ENCODE data around the gene ZNF516.

The ZNF516 gene

DNA sequence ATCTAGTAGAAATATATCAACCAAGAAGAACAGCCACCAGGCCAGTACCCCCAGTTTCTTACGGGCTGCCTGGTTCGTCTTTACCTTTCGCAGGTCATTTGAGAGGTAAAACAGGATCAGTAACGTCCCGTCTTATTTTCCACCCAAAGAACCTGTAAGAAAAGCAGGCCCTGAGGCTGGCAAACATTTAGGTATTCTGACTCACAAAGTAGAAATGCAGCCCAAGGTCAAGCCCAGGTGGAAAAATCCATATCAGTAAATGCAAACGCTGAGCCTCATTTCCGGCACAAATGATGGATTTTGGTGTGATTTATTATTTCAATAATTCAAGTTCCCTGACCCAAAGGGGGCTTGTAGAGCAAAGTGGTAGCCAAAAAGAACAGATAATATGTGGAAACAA lies 171.2 kb downstream of the ZNF516 start:
- Histone ChIP-seq H3K4me3 (ENCODE audit: low read depth, low read length, poor library complexity, severe bottlenecking) (no peak overlapping the region), H3K9ac (ENCODE audit: low read length) (no peak overlapping the region), H3K4me1 (ENCODE audit: insufficient read depth, low read length, severe bottlenecking) (no peaks in the 10 kb centered on the region), H3K79me2 (ENCODE audit: insufficient read depth, low read length) (no peaks in the 10 kb centered on the region), H3K9me2 (ENCODE audit: low read depth, low read length) (no peaks in the 10 kb centered on the region), H3K9me3 (ENCODE audit: low read length) (no peaks in the 10 kb centered on the region), H3F3A (ENCODE audit: insufficient read depth, low read length) (no peaks in the 10 kb centered on the region), H3K27ac (ENCODE audit: low read depth, low read length, poor library complexity, severe bottlenecking) (no peak overlapping the region), H4K20me1 (ENCODE audit: insufficient read depth, low read length) (no peaks in the 10 kb centered on the region), H3K27me3 (ENCODE audit: insufficient read depth, low read length) (no peaks in the 10 kb centered on the region), H3K36me3 (ENCODE audit: insufficient read depth, low read length) (no peaks in the 10 kb centered on the region), H2AFZ (ENCODE audit: low read length) (no peak overlapping the region), H3K4me2 (ENCODE audit: low read length) (no peak overlapping the region)
- no peak for TF ChIP-seq EZH2 (IDR thresholded peaks at IDR 0.05; ENCODE audit: borderline replicate concordance, low read length)
- TF ChIP-seq, protein P1, sequence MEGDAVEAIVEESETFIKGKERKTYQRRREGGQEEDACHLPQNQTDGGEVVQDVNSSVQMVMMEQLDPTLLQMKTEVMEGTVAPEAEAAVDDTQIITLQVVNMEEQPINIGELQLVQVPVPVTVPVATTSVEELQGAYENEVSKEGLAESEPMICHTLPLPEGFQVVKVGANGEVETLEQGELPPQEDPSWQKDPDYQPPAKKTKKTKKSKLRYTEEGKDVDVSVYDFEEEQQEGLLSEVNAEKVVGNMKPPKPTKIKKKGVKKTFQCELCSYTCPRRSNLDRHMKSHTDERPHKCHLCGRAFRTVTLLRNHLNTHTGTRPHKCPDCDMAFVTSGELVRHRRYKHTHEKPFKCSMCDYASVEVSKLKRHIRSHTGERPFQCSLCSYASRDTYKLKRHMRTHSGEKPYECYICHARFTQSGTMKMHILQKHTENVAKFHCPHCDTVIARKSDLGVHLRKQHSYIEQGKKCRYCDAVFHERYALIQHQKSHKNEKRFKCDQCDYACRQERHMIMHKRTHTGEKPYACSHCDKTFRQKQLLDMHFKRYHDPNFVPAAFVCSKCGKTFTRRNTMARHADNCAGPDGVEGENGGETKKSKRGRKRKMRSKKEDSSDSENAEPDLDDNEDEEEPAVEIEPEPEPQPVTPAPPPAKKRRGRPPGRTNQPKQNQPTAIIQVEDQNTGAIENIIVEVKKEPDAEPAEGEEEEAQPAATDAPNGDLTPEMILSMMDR (IDR thresholded peaks at IDR 0.05; ENCODE audit: low read length), result no peak

DNA sequence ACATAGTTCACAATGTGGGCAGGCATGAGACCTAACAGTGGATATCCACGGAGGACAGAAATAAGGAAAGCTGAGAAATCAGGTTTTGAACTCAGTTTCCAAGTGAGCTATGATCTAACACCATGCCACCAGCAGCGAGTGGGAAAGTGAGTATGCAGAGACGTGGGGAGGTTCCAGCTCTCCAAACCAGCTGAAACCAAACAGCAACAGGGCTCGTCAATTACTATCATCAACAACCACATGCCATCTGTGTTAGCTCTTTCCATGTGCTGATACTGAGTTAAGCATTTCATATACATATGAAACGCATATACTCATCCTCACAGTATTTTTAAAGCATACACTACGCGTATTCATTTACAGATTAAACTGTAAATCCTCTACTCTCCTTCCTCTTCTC lies 172.4 kb downstream of the ZNF516 start:
- Histone ChIP-seq H3F3A (ENCODE audit: insufficient read depth, low read length) (no peaks in the 10 kb centered on the region), H3K4me1 (ENCODE audit: insufficient read depth, low read length, severe bottlenecking) (no peaks in the 10 kb centered on the region), H3K79me2 (ENCODE audit: insufficient read depth, low read length) (no peaks in the 10 kb centered on the region), H3K4me2 (ENCODE audit: low read length) (no peak overlapping the region), H3K9ac (ENCODE audit: low read length) (no peak overlapping the region), H3K36me3 (ENCODE audit: insufficient read depth, low read length) (no peaks in the 10 kb centered on the region), H3K9me3 (ENCODE audit: low read length) (no peaks in the 10 kb centered on the region), H3K27ac (ENCODE audit: low read depth, low read length, poor library complexity, severe bottlenecking) (no peak overlapping the region), H3K27me3 (ENCODE audit: insufficient read depth, low read length) (no peaks in the 10 kb centered on the region), H4K20me1 (ENCODE audit: insufficient read depth, low read length) (no peaks in the 10 kb centered on the region), H3K4me3 (ENCODE audit: low read depth, low read length, poor library complexity, severe bottlenecking) (no peak overlapping the region), H3K9me2 (ENCODE audit: low read depth, low read length) (no peaks in the 10 kb centered on the region), H2AFZ (ENCODE audit: low read length) (no peak overlapping the region)
- no peak for TF ChIP-seq EZH2 (IDR thresholded peaks at IDR 0.05; ENCODE audit: borderline replicate concordance, low read length)
- TF ChIP-seq, protein P1 (IDR thresholded peaks at IDR 0.05; ENCODE audit: low read length), result no peak

DNA sequence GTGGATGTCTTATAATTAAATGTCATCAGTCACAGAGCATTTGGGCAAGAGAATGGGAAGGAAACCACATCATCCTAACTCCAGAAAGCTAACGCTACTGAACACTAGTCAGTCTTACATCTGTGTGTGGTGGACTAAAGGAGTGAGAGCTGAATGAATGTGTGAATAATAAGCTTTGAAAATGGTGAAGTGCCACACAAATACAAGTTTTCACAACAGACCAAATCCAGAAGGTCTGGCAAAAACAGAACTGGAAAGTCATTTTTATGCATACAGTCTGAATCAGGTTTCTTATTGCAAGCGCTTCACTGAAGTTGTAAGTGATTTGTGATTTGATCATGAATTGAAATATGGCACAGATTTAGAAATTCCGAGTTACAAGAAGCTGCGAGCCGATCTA lies 175.7 kb downstream of the ZNF516 start:
- no peaks in the 10 kb centered on the region for H3K36me3 ChIP-seq (ENCODE audit: insufficient read depth, low read length)
- H3K27me3 ChIP-seq (ENCODE audit: insufficient read depth, low read length), result no peaks in the 10 kb centered on the region

More for the DNA sequence above, 175.7 kb downstream of the ZNF516 start:
- Histone ChIP-seq H3F3A (ENCODE audit: insufficient read depth, low read length) (no peaks in the 10 kb centered on the region), H2AFZ (ENCODE audit: low read length) (no peak overlapping the region), H3K4me1 (ENCODE audit: insufficient read depth, low read length, severe bottlenecking) (no peaks in the 10 kb centered on the region), H3K79me2 (ENCODE audit: insufficient read depth, low read length) (no peaks in the 10 kb centered on the region), H3K9ac (ENCODE audit: low read length) (no peak overlapping the region), H3K27ac (ENCODE audit: low read depth, low read length, poor library complexity, severe bottlenecking) (no peak overlapping the region), H3K9me3 (ENCODE audit: low read length) (no peaks in the 10 kb centered on the region), H3K4me2 (ENCODE audit: low read length) (no peak overlapping the region), H3K9me2 (ENCODE audit: low read depth, low read length) (no peaks in the 10 kb centered on the region), H3K4me3 (ENCODE audit: low read depth, low read length, poor library complexity, severe bottlenecking) (no peak overlapping the region), H4K20me1 (ENCODE audit: insufficient read depth, low read length) (no peaks in the 10 kb centered on the region)
- no peak for TF ChIP-seq EZH2 (IDR thresholded peaks at IDR 0.05; ENCODE audit: borderline replicate concordance, low read length)
- TF ChIP-seq, protein P1 (IDR thresholded peaks at IDR 0.05; ENCODE audit: low read length), result no peak

Measured in OCI-LY1 (cell line).